H9 (cell line): ENCODE data around the gene TRIO. TPM values are rescaled to one million over a fixed set of nuclear protein-coding genes. Genes with fewer than 3 reads are reported as not detected.

Experiments
- DNase-seq: peaks from one replicate; pipeline ENCODE4 v3.0.0-alpha.2; 2017
- H2AFZ ChIP-seq: one replicate; pipeline ENCODE4 v1.6.1; 2013; ENCODE audit warnings: mild to moderate bottlenecking, low read length, control low read depth, moderate library complexity
- H2AK5ac ChIP-seq: 2 replicates; pipeline ENCODE4 v1.6.1; 2013; ENCODE audit warnings: low read length, control low read depth, mixed read lengths; ENCODE audit not compliant: insufficient read length
- H2BK120ac ChIP-seq: one replicate; pipeline ENCODE4 v1.6.1; 2013; ENCODE audit warnings: low read depth, mild to moderate bottlenecking, low read length, control low read depth, inconsistent platforms; ENCODE audit not compliant: poor library complexity, severe bottlenecking
- H2BK12ac ChIP-seq: 2 replicates; pipeline ENCODE4 v1.6.1; 2013; ENCODE audit warnings: low read length, control low read depth, mixed read lengths, low read depth; ENCODE audit not compliant: insufficient read length
- H2BK15ac ChIP-seq: 2 replicates; pipeline ENCODE4 v1.6.1; 2013; ENCODE audit warnings: low read depth, low read length, control low read depth
- H2BK20ac ChIP-seq: one replicate; pipeline ENCODE4 v1.6.1; 2013; ENCODE audit warnings: low read depth, mild to moderate bottlenecking, low read length, control low read depth, inconsistent platforms; ENCODE audit not compliant: poor library complexity, severe bottlenecking
- H2BK5ac ChIP-seq: 2 replicates; pipeline ENCODE4 v1.6.1; 2013; ENCODE audit warnings: low read length, control low read depth, mixed read lengths; ENCODE audit not compliant: insufficient read length
- H3K14ac ChIP-seq: 2 replicates; pipeline ENCODE4 v1.6.1; 2013; ENCODE audit warnings: low read length, control low read depth; ENCODE audit not compliant: insufficient read depth
- H3K18ac ChIP-seq: 2 replicates; pipeline ENCODE4 v1.6.1; 2013; ENCODE audit warnings: low read depth, mild to moderate bottlenecking, mixed read lengths, low read length, control low read depth; ENCODE audit not compliant: insufficient read length
- H3K23ac ChIP-seq: 2 replicates; pipeline ENCODE4 v1.6.1; 2013; ENCODE audit warnings: low read length, control low read depth, mixed read lengths, low read depth; ENCODE audit not compliant: insufficient read length
- H3K23me2 ChIP-seq: 2 replicates; pipeline ENCODE4 v1.6.1; 2013; ENCODE audit warnings: low read depth, mild to moderate bottlenecking, mixed read lengths, low read length, control low read depth; ENCODE audit not compliant: insufficient read length, poor library complexity, severe bottlenecking
- H3K27ac ChIP-seq: 2 replicates; pipeline ENCODE4 v1.5.1; 2013; ENCODE audit warnings: low read length, control low read depth, mixed read lengths, low read depth; ENCODE audit not compliant: insufficient read length
- H3K27me3 ChIP-seq: 2 replicates; pipeline ENCODE4 v1.6.1; 2013; ENCODE audit warnings: low read length, control low read depth, inconsistent platforms; ENCODE audit not compliant: insufficient read depth
- H3K4ac ChIP-seq: 2 replicates; pipeline ENCODE4 v1.6.1; 2013; ENCODE audit warnings: low read depth, mild to moderate bottlenecking, control low read depth, inconsistent platforms, low read length, moderate library complexity
- H3K4me1 ChIP-seq: 2 replicates; pipeline ENCODE4 v1.6.1; 2013; ENCODE audit warnings: low read length, control low read depth, inconsistent platforms; ENCODE audit not compliant: insufficient read depth
- H3K4me2 ChIP-seq: 2 replicates; pipeline ENCODE4 v1.6.1; 2013; ENCODE audit warnings: low read length, control low read depth, mixed read lengths; ENCODE audit not compliant: insufficient read length, insufficient read depth
- H3K56ac ChIP-seq: 2 replicates; pipeline ENCODE4 v1.6.1; 2013; ENCODE audit warnings: low read depth, mild to moderate bottlenecking, mixed read lengths, low read length, control low read depth; ENCODE audit not compliant: insufficient read length
- H3K79me1 ChIP-seq: 2 replicates; pipeline ENCODE4 v1.6.1; 2013; ENCODE audit warnings: low read depth, mild to moderate bottlenecking, moderate library complexity, low read length, control low read depth, inconsistent platforms; ENCODE audit not compliant: insufficient read depth, poor library complexity, severe bottlenecking
- H3K79me2 ChIP-seq: 2 replicates; pipeline ENCODE4 v1.6.1; 2013; ENCODE audit warnings: low read length, control low read depth, inconsistent platforms; ENCODE audit not compliant: insufficient read depth
- H3K9ac ChIP-seq: 2 replicates; pipeline ENCODE4 v1.6.1; 2013; ENCODE audit warnings: low read length, control low read depth, mixed read lengths; ENCODE audit not compliant: insufficient read length; ENCODE audit errors: extremely low read depth
- H3K9me3 ChIP-seq: one replicate; pipeline ENCODE4 v1.6.1; 2013; ENCODE audit warnings: low read depth, low read length, inconsistent platforms; ENCODE audit not compliant: control insufficient read depth
- H3T11ph ChIP-seq: one replicate; pipeline ENCODE4 v1.6.1; 2013; ENCODE audit warnings: mild to moderate bottlenecking, low read length, control low read depth, inconsistent platforms
- H4K20me1 ChIP-seq: one replicate; pipeline ENCODE4 v1.6.1; 2013; ENCODE audit not compliant: control insufficient read depth, insufficient read length, insufficient read depth
- H4K5ac ChIP-seq: 2 replicates; pipeline ENCODE4 v1.6.1; 2013; ENCODE audit warnings: low read depth, mild to moderate bottlenecking, mixed read lengths, low read length, control low read depth; ENCODE audit not compliant: insufficient read length
- H4K8ac ChIP-seq: replicated peaks from 2 replicates; pipeline ENCODE4 v1.6.1; 2013; ENCODE audit warnings: low read length, control low read depth, mixed read lengths, low read depth; ENCODE audit not compliant: insufficient read length
- H4K91ac ChIP-seq: 2 replicates; pipeline ENCODE4 v1.6.1; 2013; ENCODE audit warnings: low read depth, mild to moderate bottlenecking, moderate library complexity, mixed read lengths, low read length, control low read depth; ENCODE audit not compliant: insufficient read length
- H3K27ac Mint-ChIP-seq, 3 experiments: 2 replicates in 2 of 3; 3 replicates in 1 of 3; pipeline ENCODE4 v1.8.0; 2020 to 2021; ENCODE audit warnings: mixed read lengths in 3 of 3, mild to moderate bottlenecking in 1 of 3, moderate library complexity in 1 of 3
- H3K27me3 Mint-ChIP-seq: 2 replicates; pipeline ENCODE4 v1.8.0; 2021; ENCODE audit warnings: low read depth, mild to moderate bottlenecking, moderate library complexity, mixed read lengths
- H3K36me3 Mint-ChIP-seq, 3 experiments: 2 replicates in 2 of 3; 3 replicates in 1 of 3; pipeline ENCODE4 v1.8.0; 2020 to 2021; ENCODE audit warnings: low read depth in 3 of 3, mixed read lengths in 3 of 3; ENCODE audit not compliant: insufficient read depth in 1 of 3
- H3K4me1 Mint-ChIP-seq, 2 experiments: 2 replicates each; pipeline ENCODE4 v1.8.0; 2020; ENCODE audit warnings: mixed read lengths in 2 of 2
- H3K4me3 Mint-ChIP-seq, 2 experiments: 2 replicates in 1 of 2; 3 replicates in 1 of 2; pipeline ENCODE4 v1.8.0; 2020 to 2021; ENCODE audit warnings: mild to moderate bottlenecking in 2 of 2, mixed read lengths in 2 of 2, moderate library complexity in 1 of 2
- H3K9me3 Mint-ChIP-seq, 2 experiments: 2 replicates in 1 of 2; 3 replicates in 1 of 2; pipeline ENCODE4 v1.8.0; 2020; ENCODE audit warnings: mild to moderate bottlenecking in 2 of 2, mixed read lengths in 2 of 2, moderate library complexity in 1 of 2
- CTCF ChIP-seq: fragments of 200-600 bp; sonication (generic); conservative IDR thresholded peaks from 3 replicates; pipeline ENCODE4 v1.8.0; 2021; ENCODE audit warnings: antibody characterized with exemption, mild to moderate bottlenecking
- WGBS: extraction: QIAGEN DNeasy Blood & Tissue Kit; methylation state at CpG from one replicate; pipeline ENCODE4 v1.1.7; 2013; ENCODE audit warnings: missing lambda C conversion rate, low lambda C conversion rate, mixed read lengths; ENCODE audit not compliant: insufficient read length; ENCODE audit errors: extremely low coverage; 5-methylcytosine and 5-hydroxymethylcytosine counted together
- total RNA-seq: library from RNA; stranded (reverse); gene quantifications from 2 replicates; pipeline ENCODE4 v1.2.1, GENCODE V29; 2021

Gene TRIO
- total RNA-seq, 1 experiment from 2014 or later, result 87.8 TPM

DNA sequence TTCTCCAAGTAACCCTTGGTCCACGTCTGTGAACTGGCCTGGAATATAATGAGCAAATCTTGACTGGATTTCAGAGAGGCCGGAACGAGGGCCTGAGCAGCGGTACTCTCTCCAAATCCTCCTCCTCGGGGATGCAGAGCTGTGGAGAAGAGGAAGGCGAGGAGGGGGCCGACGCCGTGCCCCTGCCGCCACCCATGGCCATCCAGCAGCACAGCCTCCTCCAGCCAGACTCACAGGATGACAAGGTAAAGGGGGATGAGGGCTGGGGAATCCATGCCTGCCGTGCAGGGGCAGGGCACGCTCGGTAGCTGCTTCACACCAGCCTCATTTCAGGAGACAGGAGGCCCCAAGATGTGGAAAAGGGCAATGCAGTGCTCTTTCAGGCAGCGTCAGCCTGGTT is 319.5 kb downstream of the TRIO start:
- Histone ChIP-seq H3K4me1 (no peaks in the 10 kb centered on the region; the same call in 1 of the 2 replicates), H2BK15ac (no peak overlapping the region), H3K4me2 (no peak overlapping the region), H2BK20ac (no peak overlapping the region), H3K56ac (no peak overlapping the region), H2BK120ac (no peak overlapping the region), H3K23ac (no peak overlapping the region), H3K14ac (no peak overlapping the region), H3K27ac (no peak overlapping the region), H4K91ac (no peak overlapping the region), H3K27me3 (no peaks in the 10 kb centered on the region), H3T11ph (no peak overlapping the region), H2AFZ (no peak overlapping the region), H3K79me2 (no peaks in the 10 kb centered on the region), H3K23me2 (no peaks in the 10 kb centered on the region), H2BK12ac (no peak overlapping the region), H2AK5ac (no peak overlapping the region), H4K5ac (no peak overlapping the region), H3K9me3 (no peaks in the 10 kb centered on the region), H3K18ac (no peak overlapping the region), H2BK5ac (no peak overlapping the region), H3K79me1 (no peaks in the 10 kb centered on the region), H3K9ac (no peak overlapping the region), H4K20me1 (no peaks in the 10 kb centered on the region), H3K4ac (no peak overlapping the region), H4K8ac (no peak overlapping the region)
- Mint-ChIP-seq H3K36me3 (peaks cover 15 to 54% (median 52%) of the 10 kb centered on the region in 3 experiments; a peak in 6 of 7 replicates), H3K4me3 (no peak overlapping the region), H3K27ac (peak overlapping the region in 1 of 3 experiments; percentile 53; a peak in 1 of 7 replicates), H3K4me1 (peaks cover 8 to 9% of the 10 kb centered on the region in 2 experiments), H3K27me3 (no peaks in the 10 kb centered on the region), H3K9me3 (no peaks in the 10 kb centered on the region)
- no CpG with 5 or more reads among the region's 14 CpGs for WGBS
- no peak for TF ChIP-seq CTCF
- DNase-seq, result no peak
